ENCODE data around the gene MYO1E.

The MYO1E gene

DNA sequence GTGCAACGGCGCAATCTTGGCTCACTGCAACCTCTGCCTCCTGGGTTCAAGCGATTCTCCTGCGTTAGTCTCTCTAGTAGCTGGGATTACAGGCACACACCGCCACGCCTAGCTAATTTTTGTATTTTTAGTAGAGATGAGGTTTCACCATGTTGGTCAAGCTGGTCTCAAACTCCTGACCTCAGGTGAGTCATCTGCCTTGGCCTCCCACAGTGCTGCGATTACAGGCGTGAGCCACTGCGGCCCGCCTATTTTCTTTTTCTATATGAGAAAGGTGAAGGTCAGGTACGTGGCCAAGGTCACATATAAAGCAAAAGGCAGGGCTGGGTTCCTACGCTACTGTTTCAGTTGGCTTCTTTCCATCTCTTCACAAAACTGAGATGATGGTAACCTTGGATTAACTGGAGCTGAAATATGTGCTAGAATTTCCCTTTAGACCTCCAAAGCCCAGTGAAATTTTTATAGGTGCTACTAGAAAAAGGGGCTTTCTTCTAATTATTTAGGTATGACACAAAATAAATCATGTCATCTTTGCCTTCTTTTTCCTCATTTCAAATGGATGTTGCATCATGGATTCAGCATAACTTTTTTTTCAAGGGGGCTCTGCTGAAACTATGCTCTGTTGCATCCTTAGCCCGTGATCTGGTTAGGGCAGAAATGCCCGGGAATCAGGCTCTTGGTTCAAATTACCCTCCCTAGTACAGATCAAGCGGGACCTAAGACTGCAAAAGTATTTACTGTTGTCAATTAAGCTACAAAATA lies 68.5 kb downstream of the MYO1E start:
- H3K4me3 ChIP-seq (ENCODE audit: low read length in 2 of 2): no peak overlapping the region
- no peaks in the 10 kb centered on the region for H3K27me3 ChIP-seq (ENCODE audit: control insufficient read depth in 1 of 2, insufficient read depth in 2 of 2, low read length in 2 of 2)
- H3K9me3 ChIP-seq (ENCODE audit: control insufficient read depth in 2 of 2, low read length in 2 of 2): no peaks in the 10 kb centered on the region
- H3K9ac ChIP-seq (ENCODE audit: low read length in 2 of 2): no peak overlapping the region
- no peak overlapping the region for H3K27ac ChIP-seq (ENCODE audit: low read length)
- peaks cover 13% of the 10 kb centered on the region for H3K4me1 ChIP-seq (ENCODE audit: control insufficient read depth, insufficient read depth, low read length)
- no peaks in the 10 kb centered on the region for H3K36me3 ChIP-seq (ENCODE audit: control insufficient read depth in 2 of 2, insufficient read depth in 2 of 2, low read length in 2 of 2)

DNA sequence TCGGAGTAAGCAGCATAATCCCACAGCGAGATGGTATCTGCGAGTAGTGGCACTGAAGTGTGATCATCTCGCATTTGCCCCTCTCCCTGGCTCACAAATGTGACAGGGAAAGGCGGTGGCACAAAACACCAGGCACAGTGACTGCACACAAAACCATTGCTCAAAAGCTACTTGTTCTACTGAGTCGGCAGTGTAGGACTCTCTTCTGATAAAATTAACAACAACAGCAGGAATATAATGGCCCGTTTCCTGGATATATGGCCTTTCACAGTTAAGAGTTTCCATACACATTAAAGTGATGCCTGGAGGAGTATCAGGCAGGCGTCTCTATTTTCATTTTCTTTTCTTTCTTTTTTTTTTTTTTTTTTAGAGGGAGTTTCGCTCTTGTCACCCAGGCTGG lies 69.0 kb downstream of the MYO1E start:
- Histone ChIP-seq H3K36me3 (ENCODE audit: control insufficient read depth in 2 of 2, insufficient read depth in 2 of 2, low read length in 2 of 2) (no peaks in the 10 kb centered on the region), H3K9ac (ENCODE audit: low read length in 2 of 2) (no peak overlapping the region), H3K4me1 (ENCODE audit: control insufficient read depth, insufficient read depth, low read length) (peaks cover 13% of the 10 kb centered on the region), H3K27ac (ENCODE audit: low read length) (no peak overlapping the region), H3K27me3 (ENCODE audit: control insufficient read depth in 1 of 2, insufficient read depth in 2 of 2, low read length in 2 of 2) (no peaks in the 10 kb centered on the region), H3K4me3 (ENCODE audit: low read length in 2 of 2) (no peak overlapping the region), H3K9me3 (ENCODE audit: control insufficient read depth in 2 of 2, low read length in 2 of 2) (no peaks in the 10 kb centered on the region)

GRCh38 chr15:59303136-59303535 lies 69.5 kb downstream of the MYO1E start:
- no peaks in the 10 kb centered on the region for H3K27me3 ChIP-seq (ENCODE audit: control insufficient read depth in 1 of 2, insufficient read depth in 2 of 2, low read length in 2 of 2)
- no peak overlapping the region for H3K27ac ChIP-seq (ENCODE audit: low read length)
- no peaks in the 10 kb centered on the region for H3K9me3 ChIP-seq (ENCODE audit: control insufficient read depth in 2 of 2, low read length in 2 of 2)
- H3K4me3 ChIP-seq (ENCODE audit: low read length in 2 of 2): no peak overlapping the region
- H3K4me1 ChIP-seq (ENCODE audit: control insufficient read depth, insufficient read depth, low read length): peaks cover 13% of the 10 kb centered on the region
- H3K9ac ChIP-seq (ENCODE audit: low read length in 2 of 2): no peak overlapping the region
- no peaks in the 10 kb centered on the region for H3K36me3 ChIP-seq (ENCODE audit: control insufficient read depth in 2 of 2, insufficient read depth in 2 of 2, low read length in 2 of 2)

- Histone ChIP-seq H3K27ac (ENCODE audit: low read length) (no peak overlapping the region), H3K4me3 (ENCODE audit: low read length in 2 of 2) (no peak overlapping the region), H3K4me1 (ENCODE audit: control insufficient read depth, insufficient read depth, low read length) (peaks cover 7% of the 10 kb centered on the region), H3K9me3 (ENCODE audit: control insufficient read depth in 2 of 2, low read length in 2 of 2) (no peaks in the 10 kb centered on the region), H3K36me3 (ENCODE audit: control insufficient read depth in 2 of 2, insufficient read depth in 2 of 2, low read length in 2 of 2) (no peaks in the 10 kb centered on the region), H3K9ac (ENCODE audit: low read length in 2 of 2) (no peak overlapping the region), H3K27me3 (ENCODE audit: control insufficient read depth in 1 of 2, insufficient read depth in 2 of 2, low read length in 2 of 2) (no peaks in the 10 kb centered on the region)
Observed at GRCh38 chr15:59301527-59301926, 71.1 kb downstream of the MYO1E start.

DNA sequence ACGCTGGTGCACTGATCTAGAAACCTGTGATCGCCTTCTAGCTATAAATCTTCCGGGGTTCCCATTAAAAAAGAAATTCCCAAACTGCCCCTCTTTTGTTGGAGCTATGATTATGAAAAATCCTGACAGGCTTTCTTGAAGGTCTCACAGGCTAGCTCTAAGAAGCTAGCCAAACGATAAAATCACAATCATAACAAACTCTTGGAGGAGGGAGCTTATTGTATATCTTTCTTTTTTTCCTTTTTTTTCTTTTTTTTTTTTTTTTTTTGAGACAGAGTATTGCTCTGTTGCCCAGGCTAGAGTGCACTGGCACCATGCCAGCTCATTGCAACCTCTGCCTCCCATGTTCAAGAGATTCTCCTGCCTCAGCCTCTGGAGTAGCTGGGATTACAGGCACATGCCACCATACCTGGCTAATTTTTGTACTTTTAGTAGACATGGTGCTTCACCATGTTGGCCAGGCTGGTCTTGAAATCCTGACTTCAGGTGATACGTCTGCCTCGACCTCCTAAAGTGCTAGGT lies 72.0 kb downstream of the MYO1E start:
- no peak overlapping the region for H3K9ac ChIP-seq (ENCODE audit: low read length in 2 of 2)
- no peaks in the 10 kb centered on the region for H3K9me3 ChIP-seq (ENCODE audit: control insufficient read depth in 2 of 2, low read length in 2 of 2)
- no peaks in the 10 kb centered on the region for H3K27me3 ChIP-seq (ENCODE audit: control insufficient read depth in 1 of 2, insufficient read depth in 2 of 2, low read length in 2 of 2)
- H3K36me3 ChIP-seq (ENCODE audit: control insufficient read depth in 2 of 2, insufficient read depth in 2 of 2, low read length in 2 of 2): no peaks in the 10 kb centered on the region
- no peak overlapping the region for H3K27ac ChIP-seq (ENCODE audit: low read length)
- H3K4me1 ChIP-seq (ENCODE audit: control insufficient read depth, insufficient read depth, low read length): peaks cover 11% of the 10 kb centered on the region
- H3K4me3 ChIP-seq (ENCODE audit: low read length in 2 of 2): no peak overlapping the region

GRCh38 chr15:59299929-59300617 lies 72.6 kb downstream of the MYO1E start:
- Histone ChIP-seq H3K4me1 (ENCODE audit: control insufficient read depth, insufficient read depth, low read length) (peaks cover 17% of the 10 kb centered on the region), H3K4me3 (ENCODE audit: low read length in 2 of 2) (no peak overlapping the region), H3K36me3 (ENCODE audit: control insufficient read depth in 2 of 2, insufficient read depth in 2 of 2, low read length in 2 of 2) (no peaks in the 10 kb centered on the region), H3K9ac (ENCODE audit: low read length in 2 of 2) (no peak overlapping the region), H3K27me3 (ENCODE audit: control insufficient read depth in 1 of 2, insufficient read depth in 2 of 2, low read length in 2 of 2) (no peaks in the 10 kb centered on the region), H3K9me3 (ENCODE audit: control insufficient read depth in 2 of 2, low read length in 2 of 2) (no peaks in the 10 kb centered on the region), H3K27ac (ENCODE audit: low read length) (no peak overlapping the region)

DNA sequence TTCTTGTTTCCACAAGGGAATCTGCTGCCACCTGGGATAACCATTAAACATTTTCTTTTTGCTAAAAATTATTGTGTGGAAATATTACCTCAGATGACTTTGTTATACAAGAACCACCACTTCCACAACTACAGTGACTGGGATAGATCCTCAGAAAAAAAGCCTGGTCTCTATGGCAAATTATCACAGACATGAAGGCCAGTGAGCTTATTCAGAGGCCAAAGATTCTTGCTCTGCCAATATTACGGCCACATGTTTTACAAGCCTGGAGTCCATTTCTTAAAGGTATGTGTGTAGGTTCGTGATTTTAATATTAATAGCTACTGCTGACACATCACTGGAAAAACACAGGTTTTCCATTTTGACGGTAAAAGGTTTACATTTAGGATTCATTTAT lies 73.8 kb downstream of the MYO1E start:
- no peak overlapping the region for H3K4me3 ChIP-seq (ENCODE audit: low read length in 2 of 2)
- H3K4me1 ChIP-seq (ENCODE audit: control insufficient read depth, insufficient read depth, low read length): peaks cover 20% of the 10 kb centered on the region
- H3K36me3 ChIP-seq (ENCODE audit: control insufficient read depth in 2 of 2, insufficient read depth in 2 of 2, low read length in 2 of 2): no peaks in the 10 kb centered on the region
- H3K9me3 ChIP-seq (ENCODE audit: control insufficient read depth in 2 of 2, low read length in 2 of 2): no peaks in the 10 kb centered on the region
- H3K9ac ChIP-seq (ENCODE audit: low read length in 2 of 2): no peak overlapping the region
- H3K27ac ChIP-seq (ENCODE audit: low read length): no peak overlapping the region
- H3K27me3 ChIP-seq (ENCODE audit: control insufficient read depth in 1 of 2, insufficient read depth in 2 of 2, low read length in 2 of 2): no peaks in the 10 kb centered on the region

DNA sequence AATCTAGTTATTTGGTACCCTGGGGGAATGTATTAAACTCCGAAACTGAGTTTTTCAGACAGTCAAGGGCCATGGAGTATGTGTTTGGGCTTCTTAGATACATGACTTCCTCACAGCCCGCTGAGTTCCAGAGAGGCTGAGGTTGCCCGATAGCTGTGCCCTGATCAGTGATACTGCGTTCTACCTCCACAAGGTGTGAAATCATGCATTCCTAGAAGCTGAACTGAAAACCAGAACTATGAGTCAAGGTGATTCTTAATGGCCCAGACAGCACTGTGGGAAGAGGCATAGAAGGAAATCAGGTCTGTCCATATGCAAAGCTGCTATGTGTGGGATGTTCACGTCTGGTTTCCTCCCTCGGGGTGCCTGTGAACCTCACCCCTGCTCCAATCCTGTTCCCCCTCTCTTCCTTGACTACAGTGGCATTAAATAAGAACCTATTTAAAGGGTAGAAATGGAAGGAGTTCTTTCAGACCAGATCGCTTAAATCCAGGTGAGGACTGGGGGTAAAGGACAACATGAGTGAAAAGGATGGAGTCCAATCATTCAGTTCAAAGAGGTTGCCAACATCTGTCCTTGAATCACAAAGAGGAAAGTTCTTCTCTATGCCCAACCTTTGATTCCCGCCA lies 74.3 kb downstream of the MYO1E start:
- Histone ChIP-seq H3K27ac (ENCODE audit: low read length) (no peak overlapping the region), H3K4me1 (ENCODE audit: control insufficient read depth, insufficient read depth, low read length) (peaks cover 20% of the 10 kb centered on the region), H3K4me3 (ENCODE audit: low read length in 2 of 2) (no peak overlapping the region), H3K36me3 (ENCODE audit: control insufficient read depth in 2 of 2, insufficient read depth in 2 of 2, low read length in 2 of 2) (no peaks in the 10 kb centered on the region), H3K9ac (ENCODE audit: low read length in 2 of 2) (no peak overlapping the region), H3K27me3 (ENCODE audit: control insufficient read depth in 1 of 2, insufficient read depth in 2 of 2, low read length in 2 of 2) (no peaks in the 10 kb centered on the region), H3K9me3 (ENCODE audit: control insufficient read depth in 2 of 2, low read length in 2 of 2) (no peaks in the 10 kb centered on the region)

DNA sequence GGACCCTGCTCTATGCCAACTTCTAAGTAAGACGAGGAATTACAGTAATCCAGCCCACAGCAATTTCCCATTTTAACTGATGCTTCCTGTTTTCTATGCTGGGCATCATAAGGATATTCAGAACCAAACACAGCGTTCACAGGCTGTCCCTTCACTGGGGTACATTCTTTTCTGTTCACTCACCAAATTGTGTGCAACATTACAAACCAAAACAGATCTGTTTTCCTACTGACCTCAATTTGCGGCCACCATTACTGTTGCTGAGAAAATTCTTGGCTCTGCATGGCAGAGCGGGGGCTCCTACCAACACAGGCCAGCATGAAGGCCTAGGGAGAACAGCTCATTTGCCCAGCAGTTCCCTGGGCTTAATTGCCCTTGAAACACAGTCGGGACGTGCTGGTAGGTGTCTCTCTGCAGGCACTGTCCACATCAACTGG lies 76.5 kb downstream of the MYO1E start:
- Histone ChIP-seq H3K9me3 (ENCODE audit: control insufficient read depth in 2 of 2, low read length in 2 of 2) (no peaks in the 10 kb centered on the region), H3K36me3 (ENCODE audit: control insufficient read depth in 2 of 2, insufficient read depth in 2 of 2, low read length in 2 of 2) (no peaks in the 10 kb centered on the region), H3K4me1 (ENCODE audit: control insufficient read depth, insufficient read depth, low read length) (peaks cover 20% of the 10 kb centered on the region), H3K9ac (ENCODE audit: low read length in 2 of 2) (no peak overlapping the region), H3K27ac (ENCODE audit: low read length) (no peak overlapping the region), H3K27me3 (ENCODE audit: control insufficient read depth in 1 of 2, insufficient read depth in 2 of 2, low read length in 2 of 2) (no peaks in the 10 kb centered on the region), H3K4me3 (ENCODE audit: low read length in 2 of 2) (no peak overlapping the region)

DNA sequence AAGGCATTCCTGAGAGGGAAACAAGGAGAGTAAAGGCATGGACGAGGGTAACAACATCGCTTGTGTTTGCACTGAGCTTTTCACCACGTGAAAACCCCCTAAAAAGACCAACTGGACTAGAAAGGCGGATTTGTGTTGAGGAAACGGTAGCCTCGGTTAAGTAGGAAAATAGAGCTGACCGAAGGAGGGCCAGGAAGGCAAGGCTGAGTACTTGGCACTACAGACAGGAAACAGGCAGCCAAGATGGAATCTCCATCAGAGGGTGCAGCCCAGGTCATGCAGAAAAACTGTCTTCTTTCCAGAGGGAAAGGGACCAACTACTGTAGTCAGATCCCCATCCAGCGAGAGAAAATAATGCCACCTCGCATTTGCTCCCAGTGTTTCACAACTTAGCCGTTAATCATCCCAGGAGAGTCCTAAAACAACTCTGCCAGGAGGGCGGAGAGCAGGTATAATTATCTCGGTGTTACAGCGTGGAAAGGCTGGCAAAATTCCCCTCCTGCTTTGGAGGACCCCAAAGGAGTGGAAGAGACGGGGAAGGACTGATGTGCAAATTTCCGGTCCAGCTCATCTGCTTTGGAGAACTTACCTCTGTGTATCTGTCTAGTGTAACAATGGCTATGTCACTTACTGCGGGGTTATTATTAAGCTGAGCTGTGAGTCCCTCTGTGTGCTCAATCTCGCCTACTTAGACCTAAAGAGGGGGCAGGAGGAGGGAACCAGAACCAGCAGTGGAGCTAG lies 77.2 kb downstream of the MYO1E start:
- no peaks in the 10 kb centered on the region for H3K36me3 ChIP-seq (ENCODE audit: control insufficient read depth in 2 of 2, insufficient read depth in 2 of 2, low read length in 2 of 2)
- no peaks in the 10 kb centered on the region for H3K9me3 ChIP-seq (ENCODE audit: control insufficient read depth in 2 of 2, low read length in 2 of 2)
- no peak overlapping the region for H3K9ac ChIP-seq (ENCODE audit: low read length in 2 of 2)
- H3K27ac ChIP-seq (ENCODE audit: low read length): peak overlapping the region; percentile 24
- peak overlapping the region in 1 of 2 donors; percentile 22 for H3K4me3 ChIP-seq (ENCODE audit: low read length in 2 of 2)
- H3K27me3 ChIP-seq (ENCODE audit: control insufficient read depth in 1 of 2, insufficient read depth in 2 of 2, low read length in 2 of 2): no peaks in the 10 kb centered on the region
- peaks cover 19% of the 10 kb centered on the region for H3K4me1 ChIP-seq (ENCODE audit: control insufficient read depth, insufficient read depth, low read length)

Data from stomach smooth muscle (tissue), 2 donors.